Stimulated activated CD4-positive, alpha-beta T cell treated with anti-CD3 and anti-CD28 coated beads, Interleukin-4, amount 100 ng/mL, for 4 hours (primary cell): Measurements from ENCODE around the gene TRIM23.
"Not testable (repeated sequence)": the region's sequence is repeated elsewhere in the genome, so short reads cannot be mapped to it uniquely, and the experiment has no call there.

Experiments used
- DNase-seq, 2 experiments: peaks; one replicate each; pipeline ENCODE4 v3.0.0-alpha.2; 2020

TRIM23 gene

GRCh38 chr5:65624025-65624570 is at the start of gene TRIM23:
TRIM23 (minus strand) TSS chr5:65624333; CDS start chr5:65624274, 59 bp downstream.
- DNase-seq = peak; percentile 82 to 92

- DNase-seq = no peak
Measured at GRCh38 chr5:65672796-65673195, 48.7 kb upstream of the TRIM23 start.

- no peak for DNase-seq
Measured at GRCh38 chr5:65668696-65669095, 44.6 kb upstream of the TRIM23 start.

- DNase-seq = no peak
Measured at GRCh38 chr5:65663804-65664521, 39.8 kb upstream of the TRIM23 start.

- DNase-seq = no peak
Measured at GRCh38 chr5:65654713-65655112, 30.6 kb upstream of the TRIM23 start.

- no peak for DNase-seq
Measured at GRCh38 chr5:65651144-65651543, 27.0 kb upstream of the TRIM23 start.

GRCh38 chr5:65647941-65648340 is 23.8 kb upstream of the TRIM23 start:
- no peak for DNase-seq

- no peak for DNase-seq
Measured at GRCh38 chr5:65646938-65647337, 22.8 kb upstream of the TRIM23 start.

GRCh38 chr5:65640240-65640639 is 16.1 kb upstream of the TRIM23 start:
- DNase-seq = no peak

- no peak for DNase-seq
Measured at GRCh38 chr5:65630981-65631380, 6.8 kb upstream of the TRIM23 start.

GRCh38 chr5:65625743-65626142 is 1.6 kb upstream of the TRIM23 start:
- DNase-seq = no peak

- DNase-seq = peak; percentile 60 to 79
Measured at GRCh38 chr5:65624571-65625555, 730 bp upstream of the TRIM23 start, which contains the start of the genes SHLD3 and TRAPPC13. SHLD3 (plus strand) TSS chr5:65625027; CDS start chr5:65629588, 4,561 bp downstream. TRAPPC13 (plus strand) TSS chr5:65625027; CDS start chr5:65625061, 34 bp downstream.

- DNase-seq = no peak
Measured at GRCh38 chr5:65623482-65623881, 651 bp downstream of the TRIM23 start.

- not testable (repeated sequence) for DNase-seq
Measured at GRCh38 chr5:65621961-65622360, 2.2 kb downstream of the TRIM23 start.

- no peak for DNase-seq
Measured at GRCh38 chr5:65620021-65620420, 4.1 kb downstream of the TRIM23 start.

GRCh38 chr5:65612298-65612907 is 11.7 kb downstream of the TRIM23 start:
- DNase-seq = no peak

- DNase-seq = no peak
Measured at GRCh38 chr5:65611524-65611923, 12.6 kb downstream of the TRIM23 start.

- DNase-seq = not testable (repeated sequence)
Measured at GRCh38 chr5:65601761-65602160, 22.4 kb downstream of the TRIM23 start.

GRCh38 chr5:65588694-65589093 is 35.4 kb downstream of the TRIM23 start:
- DNase-seq = no peak

GRCh38 chr5:65577141-65577540 is 47.0 kb downstream of the TRIM23 start:
- no peak for DNase-seq

GRCh38 chr5:65570598-65571226 is 53.4 kb downstream of the TRIM23 start:
- DNase-seq = no peak

GRCh38 chr5:65566505-65566904 is 57.6 kb downstream of the TRIM23 start:
- no peak for DNase-seq
